ENCODE data around the gene ITPKA.

- TF ChIP-seq EZH2phosphoT487 (IDR thresholded peaks at IDR 0.05): no peak
- no peak for TF ChIP-seq EZH2 (IDR thresholded peaks at IDR 0.05)
Observed at GRCh38 chr15:41536866-41537265, 43.2 kb downstream of the ITPKA start.

Measured in neural progenitor cell (in vitro differentiated cells).